ENCODE data around the gene SHISA6. TPM values are rescaled to one million over a fixed set of nuclear protein-coding genes. Genes with fewer than 3 reads are reported as not detected.

SHISA6 gene
- total RNA-seq, 1 donor from 2014 or later, result 12.6 TPM

- H3K4me3 Mint-ChIP-seq (ENCODE audit: unreplicated experiment), result peak overlapping the region; percentile 23
Measured at GRCh38 chr17:11493936-11494335, 252.9 kb downstream of the SHISA6 start.

GRCh38 chr17:11495613-11496012 is 254.6 kb downstream of the SHISA6 start:
- peaks cover 19% of the 10 kb centered on the region for H3K4me1 Mint-ChIP-seq (ENCODE audit: low read depth, unreplicated experiment)
- no peak for DNase-seq
- H3K27ac Mint-ChIP-seq (ENCODE audit: unreplicated experiment), result no peak overlapping the region
- H3K4me3 Mint-ChIP-seq (ENCODE audit: unreplicated experiment), result no peak overlapping the region
- peaks cover 11% of the 10 kb centered on the region for H3K9me3 Mint-ChIP-seq (ENCODE audit: unreplicated experiment)
- no peaks in the 10 kb centered on the region for H3K36me3 Mint-ChIP-seq (ENCODE audit: unreplicated experiment)
- H3K27me3 Mint-ChIP-seq (ENCODE audit: unreplicated experiment), result peaks cover 2% of the 10 kb centered on the region
- TF ChIP-seq CTCF (IDR thresholded peaks at IDR 0.05; ENCODE audit: partially characterized antibody, unreplicated experiment), result no peak

More at GRCh38 chr17:11493936-11494335, 252.9 kb downstream of the SHISA6 start:
- TF ChIP-seq CTCF (IDR thresholded peaks at IDR 0.05; ENCODE audit: partially characterized antibody, unreplicated experiment), result no peak
- Mint-ChIP-seq H3K27ac (ENCODE audit: unreplicated experiment) (peak overlapping the region; percentile 84), H3K4me1 (ENCODE audit: low read depth, unreplicated experiment) (peaks cover 22% of the 10 kb centered on the region), H3K27me3 (ENCODE audit: unreplicated experiment) (peaks cover 2% of the 10 kb centered on the region), H3K9me3 (ENCODE audit: unreplicated experiment) (peaks cover 11% of the 10 kb centered on the region), H3K36me3 (ENCODE audit: unreplicated experiment) (peaks cover 5% of the 10 kb centered on the region)
- no peak for DNase-seq

- Mint-ChIP-seq H3K36me3 (ENCODE audit: unreplicated experiment) (no peaks in the 10 kb centered on the region), H3K27ac (ENCODE audit: unreplicated experiment) (no peak overlapping the region), H3K9me3 (ENCODE audit: unreplicated experiment) (peaks cover 9% of the 10 kb centered on the region), H3K4me1 (ENCODE audit: low read depth, unreplicated experiment) (peaks cover 10% of the 10 kb centered on the region), H3K27me3 (ENCODE audit: unreplicated experiment) (peaks cover 2% of the 10 kb centered on the region), H3K4me3 (ENCODE audit: unreplicated experiment) (no peak overlapping the region)
- no peak for TF ChIP-seq CTCF (IDR thresholded peaks at IDR 0.05; ENCODE audit: partially characterized antibody, unreplicated experiment)
- DNase-seq, result no peak
Measured at GRCh38 chr17:11499881-11500280, 258.9 kb downstream of the SHISA6 start.

- no peak for TF ChIP-seq CTCF (IDR thresholded peaks at IDR 0.05; ENCODE audit: partially characterized antibody, unreplicated experiment)
- DNase-seq, result no peak
- Mint-ChIP-seq H3K4me1 (ENCODE audit: low read depth, unreplicated experiment) (peaks cover 4% of the 10 kb centered on the region), H3K9me3 (ENCODE audit: unreplicated experiment) (peaks cover 3% of the 10 kb centered on the region), H3K36me3 (ENCODE audit: unreplicated experiment) (no peaks in the 10 kb centered on the region), H3K27ac (ENCODE audit: unreplicated experiment) (no peak overlapping the region), H3K27me3 (ENCODE audit: unreplicated experiment) (peaks cover 4% of the 10 kb centered on the region), H3K4me3 (ENCODE audit: unreplicated experiment) (no peak overlapping the region)
Measured at GRCh38 chr17:11503308-11504035, 262.5 kb downstream of the SHISA6 start.

- Mint-ChIP-seq H3K4me1 (ENCODE audit: low read depth, unreplicated experiment) (peaks cover 4% of the 10 kb centered on the region), H3K27me3 (ENCODE audit: unreplicated experiment) (peaks cover 6% of the 10 kb centered on the region), H3K4me3 (ENCODE audit: unreplicated experiment) (no peak overlapping the region), H3K27ac (ENCODE audit: unreplicated experiment) (no peak overlapping the region), H3K36me3 (ENCODE audit: unreplicated experiment) (no peaks in the 10 kb centered on the region), H3K9me3 (ENCODE audit: unreplicated experiment) (peaks cover 2% of the 10 kb centered on the region)
- DNase-seq, result no peak
- no peak for TF ChIP-seq CTCF (IDR thresholded peaks at IDR 0.05; ENCODE audit: partially characterized antibody, unreplicated experiment)
Measured at GRCh38 chr17:11506635-11507034, 265.6 kb downstream of the SHISA6 start.
